Mesothelial cell of epicardium (in vitro differentiated cells): ENCODE data around the gene PCDHGA6. TPM values are rescaled to one million over a fixed set of nuclear protein-coding genes. Genes with fewer than 3 reads are reported as not detected.
"Not testable (repeated sequence)": the region's sequence is repeated elsewhere in the genome, so short reads cannot be mapped to it uniquely, and the experiment has no call there.

Experiments
- DNase-seq, 2 experiments: peaks; one replicate each; pipeline ENCODE4 v3.0.0; 2021; ENCODE audit warnings: low spot score in 2 of 2; ENCODE audit not compliant: unreplicated experiment in 2 of 2
- H3K27ac Mint-ChIP-seq: 2 replicates; pipeline ENCODE4 v1.8.0; 2021; ENCODE audit warnings: mixed read lengths
- H3K27me3 Mint-ChIP-seq: 2 replicates; pipeline ENCODE4 v1.8.0; 2021; ENCODE audit warnings: low read depth, mixed read lengths
- H3K36me3 Mint-ChIP-seq: 2 replicates; pipeline ENCODE4 v1.8.0; 2021; ENCODE audit warnings: mixed read lengths
- H3K4me1 Mint-ChIP-seq: 2 replicates; pipeline ENCODE4 v1.8.0; 2021; ENCODE audit warnings: mixed read lengths
- H3K4me3 Mint-ChIP-seq: 2 replicates; pipeline ENCODE4 v1.8.0; 2021; ENCODE audit warnings: mild to moderate bottlenecking, moderate library complexity, mixed read lengths
- H3K9me3 Mint-ChIP-seq: 2 replicates; pipeline ENCODE4 v1.8.0; 2021; ENCODE audit warnings: mixed read lengths
- CTCF ChIP-seq: fragments of 200-600 bp; sonication (generic); IDR thresholded peaks from one replicate; pipeline ENCODE4 v1.5.0; 2021; ENCODE audit warnings: antibody characterized with exemption; ENCODE audit not compliant: unreplicated experiment
- total RNA-seq: library from RNA; stranded (reverse); gene quantifications from 3 replicates; pipeline ENCODE4 v1.2.1, GENCODE V29; 2021

Gene PCDHGA6
- total RNA-seq, 1 donor from 2014 or later = 0.25 TPM

GRCh38 chr5:141409598-141410306, 36.1 kb downstream of the PCDHGA6 start:
- DNase-seq = no peak
- no peaks in the 10 kb centered on the region for H3K27me3 Mint-ChIP-seq
- no peak overlapping the region for H3K27ac Mint-ChIP-seq
- peaks cover 66% of the 10 kb centered on the region for H3K36me3 Mint-ChIP-seq
- peaks cover 19% of the 10 kb centered on the region for H3K4me1 Mint-ChIP-seq
- H3K4me3 Mint-ChIP-seq = no peak overlapping the region
- H3K9me3 Mint-ChIP-seq = peaks cover 46% of the 10 kb centered on the region
- TF ChIP-seq CTCF = no peak

- no peak for TF ChIP-seq CTCF
- H3K36me3 Mint-ChIP-seq = peaks cover 69% of the 10 kb centered on the region
- no peak overlapping the region for H3K27ac Mint-ChIP-seq
- peak overlapping the region; percentile 30 for H3K4me3 Mint-ChIP-seq
- DNase-seq = no peak
- H3K27me3 Mint-ChIP-seq = no peaks in the 10 kb centered on the region
- H3K4me1 Mint-ChIP-seq = peaks cover 19% of the 10 kb centered on the region
- peaks cover 47% of the 10 kb centered on the region for H3K9me3 Mint-ChIP-seq
These were observed 37.9 kb downstream of the PCDHGA6 start for GRCh38 chr5:141411575-141411974.

- Mint-ChIP-seq H3K4me1 (peaks cover 19% of the 10 kb centered on the region), H3K27me3 (no peaks in the 10 kb centered on the region), H3K4me3 (peak within 1 kb of the TSS; percentile 81), H3K27ac (peak within 1 kb of the TSS; percentile 86), H3K9me3 (peaks cover 51% of the 10 kb centered on the region), H3K36me3 (peaks cover 70% of the 10 kb centered on the region)
- TF ChIP-seq CTCF = peak; percentile 43
- peak in 1 of 2 experiments; percentile 48 for DNase-seq
These were observed 39.3 kb downstream of the PCDHGA6 start, which contains the start of gene PCDHGA10 for GRCh38 chr5:141412854-141413539. Gene PCDHGA10, plus strand, starts transcription at chr5:141412987. Its CDS starts 189 bp downstream, at chr5:141413176.

- no peak for DNase-seq
- H3K27me3 Mint-ChIP-seq = no peaks in the 10 kb centered on the region
- peaks cover 73% of the 10 kb centered on the region for H3K36me3 Mint-ChIP-seq
- H3K9me3 Mint-ChIP-seq = peaks cover 53% of the 10 kb centered on the region
- TF ChIP-seq CTCF = no peak
- peak overlapping the region; percentile 81 for H3K4me3 Mint-ChIP-seq
- H3K27ac Mint-ChIP-seq = peak overlapping the region; percentile 86
- peaks cover 17% of the 10 kb centered on the region for H3K4me1 Mint-ChIP-seq
These were observed 39.9 kb downstream of the PCDHGA6 start for GRCh38 chr5:141413540-141414069.

- Mint-ChIP-seq H3K4me1 (peaks cover 13% of the 10 kb centered on the region), H3K36me3 (peaks cover 70% of the 10 kb centered on the region), H3K4me3 (peak overlapping the region; percentile 81), H3K9me3 (peaks cover 50% of the 10 kb centered on the region), H3K27ac (peak overlapping the region; percentile 15)
- DNase-seq, H3K27me3 Mint-ChIP-seq: not testable (repeated sequence)
These were observed 41.0 kb downstream of the PCDHGA6 start for GRCh38 chr5:141414548-141415274.

- peaks cover 51% of the 10 kb centered on the region for H3K9me3 Mint-ChIP-seq
- H3K4me3 Mint-ChIP-seq = not testable (repeated sequence)
These were observed 41.6 kb downstream of the PCDHGA6 start for GRCh38 chr5:141415275-141415618.

More at GRCh38 chr5:141415275-141415618, 41.6 kb downstream of the PCDHGA6 start:
- H3K4me1 Mint-ChIP-seq = peaks cover 12% of the 10 kb centered on the region
- H3K27me3 Mint-ChIP-seq, DNase-seq, H3K27ac Mint-ChIP-seq: not testable (repeated sequence)
- H3K36me3 Mint-ChIP-seq = peaks cover 73% of the 10 kb centered on the region
